ENCODE measurements around the gene KCNIP1. TPM values are rescaled to one million over a fixed set of nuclear protein-coding genes. Genes with fewer than 3 reads are reported as not detected.
"Not testable (repeated sequence)": the region's sequence is repeated elsewhere in the genome, so short reads cannot be mapped to it uniquely, and the experiment has no call there.

Gene KCNIP1
- total RNA-seq, 1 donor from 2014 or later: not detected

GRCh38 chr5:170761048-170761707, 257.4 kb downstream of the KCNIP1 start:
- intact Hi-C loops (cut with DNase I): no loop called here
- ATAC-seq (no peak), DNase-seq (ENCODE audit: missing footprints) (no peak)

DNA sequence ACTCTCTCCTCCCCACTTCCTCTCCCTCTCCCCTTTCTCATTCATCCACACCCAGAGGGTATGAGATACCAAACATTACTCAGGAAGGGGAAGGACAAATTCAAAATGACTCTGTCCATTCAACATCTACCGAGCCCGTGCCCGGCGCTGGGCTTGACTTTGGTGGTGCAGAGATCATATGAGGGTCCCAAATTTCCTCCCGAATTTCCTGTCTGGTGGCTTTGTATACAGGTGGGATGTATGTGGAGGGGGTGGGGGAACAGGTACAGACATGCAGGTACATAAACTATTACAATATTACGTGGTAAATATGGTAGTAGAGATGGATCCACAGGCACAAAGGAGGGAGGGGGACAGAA, 257.9 kb downstream of the KCNIP1 start:
- intact Hi-C loops (cut with DNase I): no loop called here
- ATAC-seq: no peak

DNA sequence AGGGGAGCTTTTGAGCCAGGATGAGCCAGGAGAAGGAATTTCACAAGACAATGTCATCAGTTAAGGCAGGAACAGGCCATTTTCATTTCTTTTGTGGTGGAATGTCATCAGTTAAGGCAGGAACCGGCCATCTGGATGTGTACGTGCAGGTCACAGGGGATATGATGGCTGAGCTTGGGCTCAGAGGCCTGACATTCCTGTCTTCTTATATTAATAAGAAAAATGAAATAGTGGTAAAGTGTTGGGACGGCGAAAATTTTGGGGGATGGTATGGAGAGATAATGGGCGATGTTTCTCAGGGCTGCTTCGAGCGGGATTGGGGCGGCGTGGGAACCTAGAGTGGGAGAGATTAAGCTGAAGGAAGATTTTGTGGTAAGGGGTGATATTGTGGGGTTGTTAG, 258.5 kb downstream of the KCNIP1 start:
- intact Hi-C loops (cut with DNase I); ATAC-seq; DNase-seq (ENCODE audit: missing footprints): not testable (repeated sequence)

More for the DNA sequence above, 257.9 kb downstream of the KCNIP1 start:
- DNase-seq (ENCODE audit: missing footprints): no peak

DNA sequence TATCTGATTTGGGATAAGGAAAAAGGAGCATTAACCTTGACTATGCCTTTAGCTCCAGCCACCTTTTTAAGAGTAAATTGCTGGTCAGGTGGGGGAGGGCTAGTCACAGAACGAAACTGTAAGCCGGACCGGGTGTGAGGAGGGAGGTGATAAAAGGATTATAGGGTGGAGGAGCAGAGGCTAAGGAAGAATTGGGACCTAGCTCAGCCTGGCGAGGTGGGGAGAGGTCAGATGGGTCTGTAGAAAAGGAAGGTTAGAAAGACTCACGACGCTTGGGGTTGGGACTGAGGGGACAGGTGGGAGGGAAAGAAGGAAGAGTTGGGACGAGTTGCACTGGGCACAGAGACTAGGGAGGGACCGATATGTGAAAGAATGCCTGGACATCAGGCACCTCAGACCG, 262.0 kb downstream of the KCNIP1 start:
- DNase-seq (ENCODE audit: missing footprints); intact Hi-C loops (cut with DNase I); ATAC-seq: not testable (repeated sequence)

GRCh38 chr5:170769246-170769645, 265.4 kb downstream of the KCNIP1 start:
- DNase-seq (ENCODE audit: missing footprints) (no peak), ATAC-seq (no peak)
- intact Hi-C loops (cut with DNase I): no loop called here

- ATAC-seq: no peak
- intact Hi-C loops (cut with DNase I): no loop called here
- no peak for DNase-seq (ENCODE audit: missing footprints)
Observed at GRCh38 chr5:170769898-170770416, 266.1 kb downstream of the KCNIP1 start.

DNA sequence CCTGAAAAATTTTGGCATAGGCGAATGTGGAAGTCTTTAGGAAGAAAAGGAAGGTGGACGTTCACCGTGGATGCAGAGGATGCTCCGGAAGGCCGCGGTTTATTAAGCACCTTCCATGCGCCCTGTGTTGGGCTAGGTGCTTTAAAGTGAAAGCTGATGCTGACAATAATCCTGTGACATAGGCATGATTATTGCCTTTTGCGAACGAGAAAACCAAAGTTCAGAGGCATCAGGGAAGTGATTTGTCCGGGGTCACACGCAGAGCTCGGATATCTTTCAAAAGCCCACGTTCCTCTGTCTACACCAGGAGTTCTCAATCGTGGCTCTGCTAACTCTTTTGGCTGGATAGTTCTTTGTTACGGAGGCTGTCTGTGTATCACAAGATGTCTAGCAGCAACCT, 267.7 kb downstream of the KCNIP1 start:
- DNase-seq (ENCODE audit: missing footprints) (no peak), ATAC-seq (no peak)
- intact Hi-C loops (cut with DNase I): no loop called here

DNA sequence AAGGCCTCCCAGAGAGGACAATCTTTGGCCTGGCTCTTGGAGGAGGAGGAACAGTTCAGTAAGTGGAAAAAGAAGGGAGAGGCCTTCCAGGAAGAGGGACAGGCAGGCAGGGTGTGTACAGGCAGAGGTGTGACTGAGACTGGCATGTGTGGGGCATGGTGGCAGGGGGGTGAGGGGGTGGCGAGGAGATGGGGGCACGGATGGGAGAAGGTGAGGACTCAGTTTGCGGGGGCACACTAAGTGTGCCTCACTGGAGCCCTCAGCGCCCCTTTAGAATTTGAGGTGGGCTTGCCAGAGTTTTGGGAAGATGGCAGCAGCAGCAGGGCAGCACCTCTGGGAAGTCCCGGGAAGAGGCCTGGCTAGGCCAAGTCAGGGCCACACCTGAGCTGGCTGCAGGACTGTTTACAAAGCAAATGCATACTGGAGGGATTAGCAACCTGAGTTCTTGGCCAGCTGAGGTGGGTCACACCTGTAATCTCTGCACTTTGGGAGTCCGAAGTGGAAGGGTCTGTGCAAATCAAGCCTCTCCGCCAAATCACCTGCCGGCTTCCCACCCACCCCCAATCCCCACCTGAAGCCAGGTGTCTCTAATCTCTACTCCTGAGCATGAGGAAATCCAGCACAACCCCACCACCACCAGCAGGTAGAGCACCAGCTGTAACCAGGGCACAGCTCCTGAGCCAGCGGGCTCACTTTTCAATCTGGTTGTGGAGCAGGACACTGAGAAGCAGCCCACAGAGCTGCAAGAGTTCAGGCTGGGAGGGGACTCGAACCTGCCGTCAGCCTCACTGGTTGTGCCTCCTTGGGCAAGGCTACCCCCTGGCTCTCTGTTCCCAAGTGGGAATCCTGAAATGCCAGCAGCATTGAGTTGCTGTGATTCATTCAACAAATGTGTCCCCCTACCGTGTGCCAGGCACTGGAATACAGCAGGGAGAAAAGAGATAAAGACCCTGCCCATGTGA, 269.5 kb downstream of the KCNIP1 start:
- intact Hi-C loops (cut with DNase I): no loop called here
- DNase-seq (ENCODE audit: missing footprints): no peak
- no peak for ATAC-seq

GRCh38 chr5:170774831-170775230, 271.0 kb downstream of the KCNIP1 start:
- intact Hi-C loops (cut with DNase I): no loop called here
- DNase-seq (ENCODE audit: missing footprints) (no peak), ATAC-seq (no peak)

GRCh38 chr5:170781946-170782345, 278.1 kb downstream of the KCNIP1 start:
- intact Hi-C loops (cut with DNase I): no loop called here
- DNase-seq (ENCODE audit: missing footprints) (no peak), ATAC-seq (no peak)

- ATAC-seq (no peak), DNase-seq (ENCODE audit: missing footprints) (no peak)
- intact Hi-C loops (cut with DNase I): no loop called here
Observed at GRCh38 chr5:170782438-170782837, 278.6 kb downstream of the KCNIP1 start.

- ATAC-seq (no peak), DNase-seq (ENCODE audit: missing footprints) (no peak)
- intact Hi-C loops (cut with DNase I): no loop called here
Observed at GRCh38 chr5:170783498-170784247, 279.9 kb downstream of the KCNIP1 start, which contains the start of gene GABRP. Gene GABRP, plus strand, starts transcription at chr5:170783725. Its CDS starts 4,891 bp downstream, at chr5:170788616.

DNA sequence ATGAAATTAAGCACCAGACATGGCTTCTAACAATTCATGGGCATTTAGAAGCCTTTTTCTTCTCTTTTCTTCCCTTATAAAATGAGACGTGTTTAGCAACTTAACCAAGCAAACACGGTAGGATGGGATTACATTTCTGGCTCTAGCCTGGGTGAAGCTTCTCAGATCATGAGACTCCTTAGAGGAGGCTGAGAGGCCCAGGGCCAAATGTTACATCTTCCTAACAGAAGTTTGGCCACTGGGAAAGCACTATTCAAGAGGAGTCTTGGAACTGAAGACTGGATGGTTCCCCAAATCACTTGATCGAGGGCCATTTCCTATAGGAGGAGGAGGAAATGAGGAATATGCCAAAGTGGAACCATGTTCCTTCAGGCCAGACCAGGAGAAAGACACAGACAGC, 281.6 kb downstream of the KCNIP1 start:
- ATAC-seq (no peak), DNase-seq (ENCODE audit: missing footprints) (no peak)
- intact Hi-C loops (cut with DNase I): no loop called here

Other genes starting within 250 kb of the KCNIP1 start
- gene LCP2, start 206.2 kb upstream of the KCNIP1 start, total RNA-seq: 6.7 TPM
- gene KCNMB1, start 114.7 kb upstream of the KCNIP1 start, total RNA-seq: 0.76 TPM